VCaP (cell line): ENCODE results near the gene ERI3.

Experiments used
- H3K27ac ChIP-seq: fragments of 450-650 bp; 2 replicates; pipeline ENCODE4 v1.5.1; 2017
- CTCF ChIP-seq: fragments of 450-650 bp; conservative IDR thresholded peaks from 2 replicates; pipeline ENCODE4 v1.5.1; 2017; ENCODE audit warnings: mild to moderate bottlenecking, moderate library complexity

The ERI3 gene

GRCh38 chr1:44377925-44378784 is 23.1 kb upstream of the ERI3 start:
- no peak overlapping the region for H3K27ac ChIP-seq
- TF ChIP-seq CTCF: peak; percentile 76

GRCh38 chr1:44375547-44375946 is 20.5 kb upstream of the ERI3 start:
- no peak for TF ChIP-seq CTCF
- no peak overlapping the region for H3K27ac ChIP-seq

GRCh38 chr1:44371206-44371605 is 16.1 kb upstream of the ERI3 start:
- no peak for TF ChIP-seq CTCF
- no peak overlapping the region for H3K27ac ChIP-seq

GRCh38 chr1:44368471-44369151 is 13.6 kb upstream of the ERI3 start:
- TF ChIP-seq CTCF: no peak
- H3K27ac ChIP-seq: no peak overlapping the region

- TF ChIP-seq CTCF: no peak
- no peak overlapping the region for H3K27ac ChIP-seq
Observed at GRCh38 chr1:44367944-44368343, 12.9 kb upstream of the ERI3 start.

- no peak for TF ChIP-seq CTCF
- no peak overlapping the region for H3K27ac ChIP-seq
Observed at GRCh38 chr1:44366371-44366975, 11.4 kb upstream of the ERI3 start.

GRCh38 chr1:44361478-44361877 is 6.4 kb upstream of the ERI3 start:
- no peak overlapping the region for H3K27ac ChIP-seq
- no peak; the same call in 1 of the 2 replicates for TF ChIP-seq CTCF
